HG03097 (cell line): Measurements from ENCODE around the gene GABRR2.

ENCODE experiments used
- ATAC-seq: cut with Tn5 transposase; IDR thresholded peaks from one replicate; pipeline ENCODE4 v1.9.1; 2021; ENCODE audit not compliant: unreplicated experiment, low FRiP score

The GABRR2 gene

GRCh38 chr6:89216411-89216810 lies 98.7 kb downstream of the GABRR2 start:
- no peak for ATAC-seq

GRCh38 chr6:89215391-89215790 lies 99.7 kb downstream of the GABRR2 start:
- no peak for ATAC-seq

- ATAC-seq = no peak
Observed at GRCh38 chr6:89214197-89214596, 100.9 kb downstream of the GABRR2 start.

DNA sequence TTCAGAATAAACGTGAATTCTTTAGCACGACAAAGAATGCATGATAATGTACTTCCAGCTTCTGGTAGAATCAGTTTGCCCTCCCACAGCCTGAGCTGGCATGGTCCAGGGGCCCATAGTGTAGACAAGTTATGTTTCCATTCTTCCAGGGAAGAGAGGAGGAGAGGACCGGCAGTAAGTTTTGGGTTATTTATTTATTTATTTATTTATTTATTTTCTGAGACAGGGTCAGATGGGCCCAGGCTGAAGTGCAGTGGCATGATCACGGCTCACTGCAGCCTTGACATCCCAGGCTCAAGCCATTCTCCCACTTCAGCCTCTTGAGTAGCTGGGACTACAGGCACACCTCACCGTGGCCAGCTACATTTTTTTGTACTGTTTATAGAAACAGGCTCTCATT lies 102.6 kb downstream of the GABRR2 start:
- no peak for ATAC-seq

- ATAC-seq = no peak
Observed at GRCh38 chr6:89209457-89209856, 105.6 kb downstream of the GABRR2 start.

GRCh38 chr6:89208551-89208950 lies 106.5 kb downstream of the GABRR2 start:
- no peak for ATAC-seq
